Measurements from ENCODE around the gene CEP57L1. TPM values are rescaled to one million over a fixed set of nuclear protein-coding genes. Genes with fewer than 3 reads are reported as not detected.

Gene CEP57L1
- total and polyA plus RNA-seq, 2 experiments from 2014 or later: 17.1 to 20.2 TPM

DNA sequence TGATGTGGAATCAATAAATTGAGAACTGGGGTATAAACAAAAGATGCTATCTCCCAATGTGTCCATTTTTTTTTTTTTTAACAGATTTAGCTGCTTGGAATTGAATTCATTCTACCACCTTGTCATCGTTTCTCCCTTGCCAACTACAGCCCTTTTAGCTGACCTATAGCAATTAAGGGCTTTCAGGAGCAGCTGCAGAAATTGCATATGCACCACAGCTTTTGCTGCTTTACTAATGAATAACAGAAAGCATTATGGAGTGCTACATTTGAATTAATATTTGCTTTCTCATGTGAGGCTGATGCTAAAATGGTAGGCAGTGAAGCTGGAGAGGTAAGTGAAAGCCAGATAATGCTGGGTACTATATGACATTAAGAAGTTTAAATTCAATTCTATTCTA lies 6.3 kb upstream of the CEP57L1 start:
- H3F3A ChIP-seq (replicated peaks; ENCODE audit: low read depth): 0 out of 2 replicates have a peak, but pooled peaks cover under 1% of the 10 kb centered on the region
- Mint-ChIP-seq H3K27ac (no peak overlapping the region), H3K36me3 (ENCODE audit: low read depth) (no peaks in the 10 kb centered on the region), H3K4me1 (peaks cover 29% of the 10 kb centered on the region), H3K9me3 (no peaks in the 10 kb centered on the region), H3K4me3 (no peak overlapping the region), H3K27me3 (ENCODE audit: insufficient read depth, low read depth, poor library complexity) (no peaks in the 10 kb centered on the region)
- TF ChIP-seq JUNB (IDR thresholded peaks at IDR 0.05; ENCODE audit: unreplicated experiment): no peak
- no peak for TF ChIP-seq EZH2 (IDR thresholded peaks at IDR 0.05; ENCODE audit: low read depth, unreplicated experiment)
- TF ChIP-seq EZH2phosphoT487 (IDR thresholded peaks at IDR 0.05; ENCODE audit: unreplicated experiment): no peak
- TF ChIP-seq, protein P1, sequence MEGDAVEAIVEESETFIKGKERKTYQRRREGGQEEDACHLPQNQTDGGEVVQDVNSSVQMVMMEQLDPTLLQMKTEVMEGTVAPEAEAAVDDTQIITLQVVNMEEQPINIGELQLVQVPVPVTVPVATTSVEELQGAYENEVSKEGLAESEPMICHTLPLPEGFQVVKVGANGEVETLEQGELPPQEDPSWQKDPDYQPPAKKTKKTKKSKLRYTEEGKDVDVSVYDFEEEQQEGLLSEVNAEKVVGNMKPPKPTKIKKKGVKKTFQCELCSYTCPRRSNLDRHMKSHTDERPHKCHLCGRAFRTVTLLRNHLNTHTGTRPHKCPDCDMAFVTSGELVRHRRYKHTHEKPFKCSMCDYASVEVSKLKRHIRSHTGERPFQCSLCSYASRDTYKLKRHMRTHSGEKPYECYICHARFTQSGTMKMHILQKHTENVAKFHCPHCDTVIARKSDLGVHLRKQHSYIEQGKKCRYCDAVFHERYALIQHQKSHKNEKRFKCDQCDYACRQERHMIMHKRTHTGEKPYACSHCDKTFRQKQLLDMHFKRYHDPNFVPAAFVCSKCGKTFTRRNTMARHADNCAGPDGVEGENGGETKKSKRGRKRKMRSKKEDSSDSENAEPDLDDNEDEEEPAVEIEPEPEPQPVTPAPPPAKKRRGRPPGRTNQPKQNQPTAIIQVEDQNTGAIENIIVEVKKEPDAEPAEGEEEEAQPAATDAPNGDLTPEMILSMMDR (conservative IDR thresholded peaks at IDR 0.05; ENCODE audit: low read depth in 2 of 2): no peak
- no peak for TF ChIP-seq ETS1 (IDR thresholded peaks at IDR 0.05)
- TF ChIP-seq POLR2AphosphoS5 (IDR thresholded peaks at IDR 0.05; ENCODE audit: low read depth): no peak
- TF ChIP-seq REST (IDR thresholded peaks at IDR 0.05; ENCODE audit: unreplicated experiment): no peak
- no peak for TF ChIP-seq CREB1 (CRISPR knock-in tag; IDR thresholded peaks at IDR 0.05; ENCODE audit: low read depth)
- no peak for TF ChIP-seq STAT1 (IDR thresholded peaks at IDR 0.05; ENCODE audit: unreplicated experiment)
- no peak for TF ChIP-seq ZNF462 (CRISPR knock-in tag; IDR thresholded peaks at IDR 0.05)
- TF ChIP-seq NANOG (IDR thresholded peaks at IDR 0.05; ENCODE audit: borderline replicate concordance): no peak
- no peak for TF ChIP-seq ZNF331 (CRISPR knock-in tag; IDR thresholded peaks at IDR 0.05; ENCODE audit: low read depth)
- no peak for TF ChIP-seq ZNF114 (CRISPR knock-in tag; IDR thresholded peaks at IDR 0.05)
- no peak for ATAC-seq
- H3K79me2 ChIP-seq (replicated peaks; ENCODE audit: insufficient read depth): peaks cover 19% of the 10 kb centered on the region
- no peaks in the 10 kb centered on the region for H3K36me3 ChIP-seq (ENCODE audit: insufficient read depth)
- H3K4me1 ChIP-seq (ENCODE audit: insufficient read depth): peaks cover 20% of the 10 kb centered on the region
- H2AFZ ChIP-seq: no peak overlapping the region
- H3K9me2 ChIP-seq (ENCODE audit: insufficient read depth): no peaks in the 10 kb centered on the region
- no peaks in the 10 kb centered on the region for H3K27me3 ChIP-seq (ENCODE audit: insufficient read depth)
- H3K4me2 ChIP-seq: no peak overlapping the region
- no peak overlapping the region for H3K4me3 ChIP-seq
- no peak for DNase-seq (ENCODE audit: low spot score)
- H4K20me1 ChIP-seq (replicated peaks; ENCODE audit: insufficient read depth): no peaks in the 10 kb centered on the region
- no peak overlapping the region for H3K27ac ChIP-seq (ENCODE audit: low read depth)

Data from GM23338 (cell line).